ENCODE data around the gene DPYD. TPM values are rescaled to one million over a fixed set of nuclear protein-coding genes. Genes with fewer than 3 reads are reported as not detected.

Gene DPYD
- total RNA-seq, 1 donor from 2014 or later: 8.5 TPM

GRCh38 chr1:97277891-97278654 is 642.8 kb downstream of the DPYD start:
- Mint-ChIP-seq H3K27me3 (no peaks in the 10 kb centered on the region), H3K27ac (no peak overlapping the region), H3K4me3 (no peak overlapping the region), H3K9me3 (peaks cover 7% of the 10 kb centered on the region), H3K4me1 (ENCODE audit: unreplicated experiment) (no peaks in the 10 kb centered on the region), H3K36me3 (no peaks in the 10 kb centered on the region)
- DNase-seq (ENCODE audit: extremely low spot score, unreplicated experiment): no peak
- TF ChIP-seq, protein P1, sequence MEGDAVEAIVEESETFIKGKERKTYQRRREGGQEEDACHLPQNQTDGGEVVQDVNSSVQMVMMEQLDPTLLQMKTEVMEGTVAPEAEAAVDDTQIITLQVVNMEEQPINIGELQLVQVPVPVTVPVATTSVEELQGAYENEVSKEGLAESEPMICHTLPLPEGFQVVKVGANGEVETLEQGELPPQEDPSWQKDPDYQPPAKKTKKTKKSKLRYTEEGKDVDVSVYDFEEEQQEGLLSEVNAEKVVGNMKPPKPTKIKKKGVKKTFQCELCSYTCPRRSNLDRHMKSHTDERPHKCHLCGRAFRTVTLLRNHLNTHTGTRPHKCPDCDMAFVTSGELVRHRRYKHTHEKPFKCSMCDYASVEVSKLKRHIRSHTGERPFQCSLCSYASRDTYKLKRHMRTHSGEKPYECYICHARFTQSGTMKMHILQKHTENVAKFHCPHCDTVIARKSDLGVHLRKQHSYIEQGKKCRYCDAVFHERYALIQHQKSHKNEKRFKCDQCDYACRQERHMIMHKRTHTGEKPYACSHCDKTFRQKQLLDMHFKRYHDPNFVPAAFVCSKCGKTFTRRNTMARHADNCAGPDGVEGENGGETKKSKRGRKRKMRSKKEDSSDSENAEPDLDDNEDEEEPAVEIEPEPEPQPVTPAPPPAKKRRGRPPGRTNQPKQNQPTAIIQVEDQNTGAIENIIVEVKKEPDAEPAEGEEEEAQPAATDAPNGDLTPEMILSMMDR (conservative IDR thresholded peaks at IDR 0.05): no peak

DNA sequence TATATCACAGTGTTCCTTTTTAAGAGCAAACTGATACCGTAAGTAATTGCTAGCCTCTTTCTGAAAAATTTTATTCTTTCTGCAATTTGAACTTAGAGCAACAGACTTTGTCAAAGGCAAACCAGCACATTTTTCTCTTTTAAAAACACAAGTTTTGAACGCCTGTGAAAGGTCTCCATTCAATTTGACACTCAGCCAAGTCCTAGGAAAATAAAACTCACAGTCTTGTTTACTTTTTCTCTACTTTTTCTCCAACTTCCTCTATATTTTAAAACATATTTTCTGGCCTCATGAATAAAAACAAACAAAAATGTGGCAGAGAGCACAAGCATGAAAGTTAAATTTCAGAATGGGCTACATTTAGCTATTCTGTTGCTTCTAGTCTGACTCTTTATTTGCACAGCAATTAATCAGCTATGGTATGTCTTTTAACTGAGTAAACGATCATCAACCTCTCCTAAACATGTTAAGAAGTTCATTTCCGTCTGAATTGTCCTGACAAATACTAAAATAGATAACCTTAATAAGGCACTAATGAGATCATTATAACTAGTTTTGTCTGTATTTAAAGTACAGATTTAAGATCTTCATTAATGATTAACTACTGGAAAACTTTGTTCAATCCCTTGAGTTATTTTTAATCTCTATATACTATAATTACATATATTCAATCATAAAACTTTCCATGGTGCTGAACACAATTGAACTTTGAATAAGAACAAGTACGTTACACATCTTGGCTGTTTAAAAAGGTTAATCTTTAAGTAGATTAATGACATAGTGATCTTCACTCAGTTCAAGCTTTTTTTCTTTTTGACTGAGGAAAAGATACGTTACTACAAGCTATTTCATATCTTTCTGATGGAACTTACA is 648.7 kb downstream of the DPYD start:
- Mint-ChIP-seq H3K36me3 (no peaks in the 10 kb centered on the region), H3K9me3 (peaks cover 3% of the 10 kb centered on the region), H3K27me3 (peaks cover 5% of the 10 kb centered on the region), H3K27ac (no peak overlapping the region), H3K4me1 (ENCODE audit: unreplicated experiment) (peaks cover 8% of the 10 kb centered on the region), H3K4me3 (no peak overlapping the region)
- TF ChIP-seq, protein P1 (conservative IDR thresholded peaks at IDR 0.05): no peak
- no peak for DNase-seq (ENCODE audit: extremely low spot score, unreplicated experiment)

DNA sequence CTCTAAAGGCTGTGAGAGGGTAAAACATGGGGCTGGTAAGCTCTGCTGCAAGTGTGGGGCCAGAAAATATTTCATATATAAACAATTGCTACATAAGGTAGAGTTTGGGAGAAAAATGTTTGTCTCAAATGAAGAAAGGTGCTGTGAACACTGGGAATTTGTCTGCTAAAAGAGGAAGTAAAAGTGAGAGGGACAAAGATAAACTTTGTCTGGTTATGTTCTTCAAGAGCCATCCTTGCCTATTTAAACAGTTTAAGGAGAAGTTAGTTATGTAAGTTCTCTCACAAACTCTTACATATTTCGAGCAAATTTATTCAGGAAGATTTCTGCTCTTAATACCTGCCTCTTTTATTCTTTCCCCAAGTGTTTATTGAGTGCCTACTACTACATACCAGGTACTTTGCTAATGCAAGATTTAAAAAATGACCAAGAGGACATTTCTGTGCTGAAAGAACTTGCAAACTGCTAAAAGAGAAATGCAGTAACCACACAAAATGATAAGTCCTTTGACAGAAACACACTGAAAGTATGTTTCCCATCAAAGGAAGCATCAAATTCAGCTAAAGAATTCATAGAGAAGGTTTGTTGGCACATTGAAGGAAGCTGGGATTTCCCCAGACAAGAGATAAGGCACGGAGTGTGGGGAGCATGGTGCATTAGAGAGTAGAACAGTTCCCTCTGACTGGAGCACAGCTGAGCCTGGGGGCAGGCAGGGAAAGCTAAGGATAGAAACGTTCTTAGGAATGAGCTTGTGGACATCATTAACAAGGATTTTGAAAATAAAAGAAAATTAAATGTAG is 650.1 kb downstream of the DPYD start:
- H3K27me3 Mint-ChIP-seq: peaks cover 5% of the 10 kb centered on the region
- H3K4me3 Mint-ChIP-seq: no peak overlapping the region
- H3K9me3 Mint-ChIP-seq: peaks cover under 1% of the 10 kb centered on the region
- H3K27ac Mint-ChIP-seq: no peak overlapping the region
- no peaks in the 10 kb centered on the region for H3K36me3 Mint-ChIP-seq
- DNase-seq (ENCODE audit: extremely low spot score, unreplicated experiment): no peak
- TF ChIP-seq, protein P1 (conservative IDR thresholded peaks at IDR 0.05): no peak
- H3K4me1 Mint-ChIP-seq (ENCODE audit: unreplicated experiment): peaks cover 8% of the 10 kb centered on the region

- H3K27me3 Mint-ChIP-seq: peaks cover 5% of the 10 kb centered on the region
- H3K4me1 Mint-ChIP-seq (ENCODE audit: unreplicated experiment): no peaks in the 10 kb centered on the region
- no peaks in the 10 kb centered on the region for H3K9me3 Mint-ChIP-seq
- H3K36me3 Mint-ChIP-seq: no peaks in the 10 kb centered on the region
- no peak overlapping the region for H3K27ac Mint-ChIP-seq
- TF ChIP-seq, protein P1 (conservative IDR thresholded peaks at IDR 0.05): no peak
- H3K4me3 Mint-ChIP-seq: no peak overlapping the region
- no peak for DNase-seq (ENCODE audit: extremely low spot score, unreplicated experiment)
Observed at GRCh38 chr1:97265630-97266029, 655.2 kb downstream of the DPYD start.

- Mint-ChIP-seq H3K27me3 (no peaks in the 10 kb centered on the region), H3K4me1 (ENCODE audit: unreplicated experiment) (no peaks in the 10 kb centered on the region), H3K4me3 (no peak overlapping the region), H3K9me3 (no peaks in the 10 kb centered on the region), H3K27ac (no peak overlapping the region), H3K36me3 (no peaks in the 10 kb centered on the region)
- TF ChIP-seq, protein P1 (conservative IDR thresholded peaks at IDR 0.05): no peak
- no peak for DNase-seq (ENCODE audit: extremely low spot score, unreplicated experiment)
Observed at GRCh38 chr1:97262842-97263241, 658.0 kb downstream of the DPYD start.
